ENCODE data around the gene C19orf85. TPM values are rescaled to one million over a fixed set of nuclear protein-coding genes. Genes with fewer than 3 reads are reported as not detected.

Gene C19orf85
- total RNA-seq, 4 donors from 2014 or later: not detected

- Histone ChIP-seq H3K36me3 (peaks cover 0 to 31% (median 0%) of the 10 kb centered on the region in 3 donors), H3K9me3 (no peaks in the 10 kb centered on the region), H3K4me3 (no peak overlapping the region), H3K27me3 (peaks cover 0 to 35% of the 10 kb centered on the region in 2 donors), H3K27ac (peak overlapping the region in 1 of 4 donors; percentile 67), H3K4me1 (peaks cover 0 to 25% (median 14%) of the 10 kb centered on the region in 4 donors)
- no peak for TF ChIP-seq EP300 (IDR thresholded peaks at IDR 0.05)
- TF ChIP-seq, protein P1, sequence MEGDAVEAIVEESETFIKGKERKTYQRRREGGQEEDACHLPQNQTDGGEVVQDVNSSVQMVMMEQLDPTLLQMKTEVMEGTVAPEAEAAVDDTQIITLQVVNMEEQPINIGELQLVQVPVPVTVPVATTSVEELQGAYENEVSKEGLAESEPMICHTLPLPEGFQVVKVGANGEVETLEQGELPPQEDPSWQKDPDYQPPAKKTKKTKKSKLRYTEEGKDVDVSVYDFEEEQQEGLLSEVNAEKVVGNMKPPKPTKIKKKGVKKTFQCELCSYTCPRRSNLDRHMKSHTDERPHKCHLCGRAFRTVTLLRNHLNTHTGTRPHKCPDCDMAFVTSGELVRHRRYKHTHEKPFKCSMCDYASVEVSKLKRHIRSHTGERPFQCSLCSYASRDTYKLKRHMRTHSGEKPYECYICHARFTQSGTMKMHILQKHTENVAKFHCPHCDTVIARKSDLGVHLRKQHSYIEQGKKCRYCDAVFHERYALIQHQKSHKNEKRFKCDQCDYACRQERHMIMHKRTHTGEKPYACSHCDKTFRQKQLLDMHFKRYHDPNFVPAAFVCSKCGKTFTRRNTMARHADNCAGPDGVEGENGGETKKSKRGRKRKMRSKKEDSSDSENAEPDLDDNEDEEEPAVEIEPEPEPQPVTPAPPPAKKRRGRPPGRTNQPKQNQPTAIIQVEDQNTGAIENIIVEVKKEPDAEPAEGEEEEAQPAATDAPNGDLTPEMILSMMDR (IDR thresholded peaks at IDR 0.05): no peak
- TF ChIP-seq POLR2A (IDR thresholded peaks at IDR 0.05): no peak
- WGBS, 2 donors: 88 to 93% methylated on average over 12 of the region's 12 CpGs
- DNase-seq (ENCODE audit: low spot score in 2 of 2): no peak
Observed at GRCh38 chr19:55453511-55454260, 10.9 kb downstream of the C19orf85 start.

DNA sequence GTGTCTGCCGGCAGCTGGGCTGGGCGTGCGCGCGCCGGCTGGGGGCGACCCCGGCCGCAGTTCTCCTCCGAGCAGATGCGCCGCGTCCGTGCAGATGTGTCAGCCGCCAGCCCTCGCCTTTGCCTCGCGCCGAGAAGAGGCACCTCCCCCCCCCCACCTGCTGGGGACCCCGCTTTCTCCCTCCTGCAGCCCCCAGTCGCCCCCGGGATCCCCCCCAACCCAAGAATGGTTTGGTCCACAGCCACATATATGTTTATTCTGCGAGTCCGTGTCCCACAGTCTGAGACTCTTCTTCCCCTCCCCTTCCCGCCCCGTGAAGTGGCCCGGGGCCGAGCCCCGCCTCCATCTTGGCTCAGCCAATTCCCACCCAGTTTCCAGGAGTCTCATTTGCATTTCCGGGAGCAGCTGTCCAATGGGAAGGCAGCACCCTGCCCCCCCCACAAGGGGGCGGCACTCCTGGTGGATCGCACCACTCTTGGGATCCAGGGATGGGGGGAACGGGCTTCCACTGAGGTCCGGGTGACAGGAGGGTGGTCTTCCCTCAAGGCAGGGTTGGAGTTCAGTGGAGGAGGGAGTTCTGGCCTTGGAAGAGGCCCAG, 11.7 kb downstream of the C19orf85 start:
- 8 to 9% methylated on average over 14 to 16 of the region's 34 CpGs for WGBS, 2 donors
- Histone ChIP-seq H3K27me3 (peaks cover 0 to 35% of the 10 kb centered on the region in 2 donors), H3K9me3 (no peaks in the 10 kb centered on the region), H3K27ac (peak overlapping the region in 1 of 4 donors; percentile 67), H3K36me3 (peaks cover 0 to 31% (median 0%) of the 10 kb centered on the region in 3 donors), H3K4me3 (peak overlapping the region in 3 of 4 donors; percentile 10 to 53 (median 38)), H3K4me1 (peaks cover 0 to 25% (median 14%) of the 10 kb centered on the region in 4 donors)
- TF ChIP-seq POLR2A (IDR thresholded peaks at IDR 0.05): no peak
- TF ChIP-seq, protein P1 (IDR thresholded peaks at IDR 0.05): peak in 1 of 5 experiments; percentile 29
- DNase-seq (ENCODE audit: low spot score in 2 of 2): peak; percentile 43 to 56

DNA sequence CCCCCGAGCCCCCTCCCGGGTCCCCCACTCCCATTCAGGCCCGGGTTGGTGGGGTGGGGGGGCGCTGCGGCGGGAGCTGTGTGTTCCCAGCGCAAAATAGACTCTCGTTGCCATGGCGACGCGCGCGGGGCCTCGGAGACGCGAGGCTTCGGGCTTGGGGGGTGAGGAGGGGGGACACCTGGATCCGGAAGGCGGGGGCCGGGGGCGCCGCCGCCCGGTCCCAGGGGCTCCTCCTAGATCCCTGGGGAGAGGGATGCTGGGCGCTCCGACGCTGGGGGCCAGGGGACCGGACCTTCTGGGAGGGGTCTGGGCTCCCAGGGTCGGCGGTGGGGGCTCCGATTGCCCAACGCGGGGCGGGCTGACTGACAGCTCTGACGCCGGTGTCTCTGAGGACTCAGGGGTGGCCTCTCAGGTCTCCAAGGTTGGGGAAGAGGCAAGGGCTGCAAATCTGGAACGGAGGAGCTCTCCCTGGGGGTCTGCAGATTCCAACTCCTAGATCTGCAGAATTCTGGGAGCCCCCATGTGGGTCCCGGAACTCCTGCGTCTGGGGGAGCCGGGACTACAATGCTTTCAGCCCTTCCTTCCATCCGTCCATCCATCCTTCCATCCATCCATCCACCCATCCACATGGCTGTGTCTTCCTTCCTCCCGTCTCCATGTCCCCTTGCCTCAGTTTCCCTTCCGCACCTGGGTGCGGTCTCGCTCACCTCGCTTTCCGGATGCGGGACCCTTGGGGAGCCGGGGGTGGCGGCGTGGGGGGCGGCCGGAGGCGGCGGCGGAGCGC, 12.4 kb downstream of the C19orf85 start:
- Histone ChIP-seq H3K4me3 (peak overlapping the region; percentile 10 to 53 (median 32)), H3K27me3 (peaks cover 0 to 35% of the 10 kb centered on the region in 2 donors), H3K27ac (peak overlapping the region in 2 of 4 donors; percentile 67 to 72), H3K4me1 (peaks cover 0 to 25% (median 14%) of the 10 kb centered on the region in 4 donors), H3K36me3 (peaks cover 0 to 31% (median 0%) of the 10 kb centered on the region in 3 donors), H3K9me3 (no peaks in the 10 kb centered on the region)
- TF ChIP-seq POLR2A (IDR thresholded peaks at IDR 0.05) (no peak), EP300 (IDR thresholded peaks at IDR 0.05) (no peak)
- TF ChIP-seq, protein P1 (IDR thresholded peaks at IDR 0.05): no peak
- whole genome bisulfite sequencing, 2 donors: 2 to 5% methylated on average over 21 to 44 of the region's 57 CpGs
- DNase-seq (ENCODE audit: low spot score in 2 of 2): no peak

DNA sequence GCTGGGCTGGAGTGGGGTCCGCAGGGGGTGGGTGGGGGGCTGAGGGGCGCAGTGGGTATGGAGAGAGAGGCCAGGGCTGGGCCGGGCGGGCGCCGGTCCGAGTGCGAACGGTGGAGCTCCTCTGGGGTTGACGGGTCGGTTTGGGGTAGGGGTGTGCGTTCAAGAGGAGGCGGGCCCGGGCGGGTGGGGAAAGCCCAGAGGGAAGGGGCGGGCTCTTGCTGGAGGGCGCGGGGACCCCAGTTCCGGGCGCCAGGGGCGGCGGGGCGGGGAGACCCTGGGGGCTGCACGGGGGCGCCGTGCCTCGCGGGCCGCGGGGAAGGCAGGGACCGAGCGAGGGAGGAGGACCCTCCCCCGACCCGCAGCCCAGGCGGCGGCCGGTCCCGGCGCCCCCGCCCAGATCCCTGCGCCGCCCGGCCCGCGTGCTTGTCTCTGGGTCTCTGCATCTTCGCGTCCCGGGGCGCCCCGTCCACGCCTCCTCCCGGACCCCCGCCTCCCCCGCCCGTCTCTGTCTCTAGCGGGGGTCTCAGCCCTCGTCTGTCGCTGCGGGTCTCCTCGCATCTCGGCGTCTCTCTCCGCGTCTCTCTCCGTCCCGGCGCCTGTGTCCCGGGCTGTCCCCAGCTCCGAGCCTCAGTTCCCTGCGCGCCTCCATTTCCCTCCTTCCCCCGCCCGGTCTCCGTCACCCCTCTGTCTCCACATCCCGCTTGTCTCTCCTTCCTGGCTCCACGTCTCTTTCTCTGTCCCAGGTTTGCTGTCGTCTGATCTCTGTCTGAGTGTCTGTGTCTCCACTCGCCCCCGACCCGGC, 13.2 kb downstream of the C19orf85 start:
- H3K36me3 ChIP-seq: peaks cover 0 to 26% (median 0%) of the 10 kb centered on the region in 3 donors
- peak overlapping the region; percentile 10 to 53 (median 32) for H3K4me3 ChIP-seq
- H3K4me1 ChIP-seq: peaks cover 0 to 25% (median 14%) of the 10 kb centered on the region in 4 donors
- TF ChIP-seq, protein P1 (IDR thresholded peaks at IDR 0.05): no peak
- TF ChIP-seq EP300 (IDR thresholded peaks at IDR 0.05): no peak
- no peak for TF ChIP-seq POLR2A (IDR thresholded peaks at IDR 0.05)
- no peaks in the 10 kb centered on the region for H3K9me3 ChIP-seq
- DNase-seq (ENCODE audit: low spot score in 2 of 2): no peak
- H3K27me3 ChIP-seq: peaks cover 0 to 37% of the 10 kb centered on the region in 2 donors
- peak overlapping the region in 2 of 4 donors; percentile 67 to 72 for H3K27ac ChIP-seq
- 0 to 1% methylated on average over 24 to 65 of the region's 80 CpGs for WGBS, 2 donors

Data from tibial nerve (tissue), 4 donors.